ENCODE measurements around the gene UBE2D2.
"Not testable (repeated sequence)": the region's sequence is repeated elsewhere in the genome, so short reads cannot be mapped to it uniquely, and the experiment has no call there.

The UBE2D2 gene

GRCh38 chr5:139588116-139588515 is 27.0 kb downstream of the UBE2D2 start:
- DNase-seq, result not testable (repeated sequence)

GRCh38 chr5:139588962-139589361 is 27.8 kb downstream of the UBE2D2 start:
- DNase-seq, result no peak

- no peak for DNase-seq
Measured at GRCh38 chr5:139592289-139592688, 31.1 kb downstream of the UBE2D2 start.

GRCh38 chr5:139593076-139593475 is 31.9 kb downstream of the UBE2D2 start:
- not testable (repeated sequence) for DNase-seq

GRCh38 chr5:139593716-139594319 is 32.7 kb downstream of the UBE2D2 start:
- no peak for DNase-seq

GRCh38 chr5:139597134-139597533 is 36.0 kb downstream of the UBE2D2 start:
- DNase-seq, result no peak

GRCh38 chr5:139598601-139598965 is 37.4 kb downstream of the UBE2D2 start:
- DNase-seq, result not testable (repeated sequence)

- no peak for DNase-seq
Measured at GRCh38 chr5:139600336-139600949, 39.3 kb downstream of the UBE2D2 start.

- no peak for DNase-seq
Measured at GRCh38 chr5:139601429-139601828, 40.3 kb downstream of the UBE2D2 start.

- DNase-seq, result not testable (repeated sequence)
Measured at GRCh38 chr5:139601948-139602347, 40.8 kb downstream of the UBE2D2 start.

- no peak for DNase-seq
Measured at GRCh38 chr5:139605887-139606286, 44.7 kb downstream of the UBE2D2 start.

- DNase-seq, result no peak
Measured at GRCh38 chr5:139611703-139612584, 50.8 kb downstream of the UBE2D2 start.

GRCh38 chr5:139619861-139620260 is 58.7 kb downstream of the UBE2D2 start:
- DNase-seq, result no peak

- not testable (repeated sequence) for DNase-seq
Measured at GRCh38 chr5:139625398-139625797, 64.3 kb downstream of the UBE2D2 start.

GRCh38 chr5:139630855-139631254 is 69.7 kb downstream of the UBE2D2 start:
- no peak for DNase-seq

GRCh38 chr5:139631520-139632165 is 70.5 kb downstream of the UBE2D2 start:
- no peak for DNase-seq

GRCh38 chr5:139633295-139634027 is 72.3 kb downstream of the UBE2D2 start:
- peak; percentile 40 for DNase-seq

GRCh38 chr5:139634028-139634325 is 72.8 kb downstream of the UBE2D2 start:
- DNase-seq, result no peak

- no peak for DNase-seq
Measured at GRCh38 chr5:139634541-139634940, 73.4 kb downstream of the UBE2D2 start.

GRCh38 chr5:139635191-139635590 is 74.1 kb downstream of the UBE2D2 start:
- no peak for DNase-seq

GRCh38 chr5:139635606-139636206 is 74.6 kb downstream of the UBE2D2 start:
- no peak for DNase-seq

GRCh38 chr5:139636207-139636792 is 75.2 kb downstream of the UBE2D2 start:
- DNase-seq, result peak; percentile 29

All from activated effector memory CD4-positive, alpha-beta T cell treated with Interleukin-2 at 50 U/mL for 16 hours (primary cell).